HK-2 (cell line): ENCODE data around the gene ADPRHL1.
"Not testable (repeated sequence)": the region's sequence is repeated elsewhere in the genome, so short reads cannot be mapped to it uniquely, and the experiment has no call there.

Source experiments
- DNase-seq: peaks from one replicate; pipeline ENCODE4 v3.0.0-alpha.2; 2018; ENCODE audit not compliant: unreplicated experiment

The ADPRHL1 gene

DNA sequence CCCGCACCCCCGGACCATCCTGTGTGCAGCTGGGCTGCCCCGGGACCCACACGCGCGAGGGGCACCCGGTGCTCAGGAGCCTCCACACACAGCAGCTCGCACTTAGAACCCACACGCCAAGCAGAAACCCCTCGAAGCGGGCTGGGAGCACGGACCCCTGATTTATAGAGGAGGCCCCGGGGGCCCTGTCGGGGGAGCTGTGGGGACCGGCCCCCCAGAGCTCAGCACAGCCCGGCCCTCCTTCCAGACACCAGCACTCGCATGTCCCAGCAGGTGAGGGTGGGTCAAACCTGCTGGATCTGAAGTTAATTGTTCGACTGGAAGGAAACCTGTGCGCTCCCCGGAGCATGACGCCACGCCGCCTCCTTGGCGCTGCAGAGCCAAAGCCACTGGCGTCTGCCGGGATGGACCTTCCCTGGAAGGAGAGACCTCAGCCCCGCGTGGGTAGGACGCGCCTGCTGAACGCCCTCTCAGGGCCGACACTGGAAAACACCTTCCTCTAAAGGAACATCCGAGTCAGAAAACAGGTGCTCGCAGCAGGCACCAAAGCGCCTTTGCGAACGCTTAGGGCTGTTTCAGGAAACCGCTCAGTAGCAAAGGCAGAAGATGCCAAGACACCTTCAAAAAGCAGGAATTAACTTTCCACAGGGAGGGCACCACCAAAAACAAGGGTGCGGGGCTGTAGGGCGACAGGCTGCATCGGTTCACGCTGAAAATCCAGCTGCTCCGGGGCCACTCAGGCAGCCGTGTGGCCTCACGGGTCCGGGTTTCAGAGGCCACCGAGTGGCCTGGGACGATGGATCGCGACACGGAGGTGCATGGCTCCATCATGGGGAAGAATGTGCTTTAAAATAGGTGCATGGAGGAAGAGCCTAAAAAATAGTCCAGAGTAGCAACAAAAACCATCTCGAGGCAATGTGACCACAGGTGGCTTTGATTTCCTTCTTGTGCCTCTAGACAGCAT, 51.6 kb downstream of the ADPRHL1 start:
- no peak for DNase-seq

DNA sequence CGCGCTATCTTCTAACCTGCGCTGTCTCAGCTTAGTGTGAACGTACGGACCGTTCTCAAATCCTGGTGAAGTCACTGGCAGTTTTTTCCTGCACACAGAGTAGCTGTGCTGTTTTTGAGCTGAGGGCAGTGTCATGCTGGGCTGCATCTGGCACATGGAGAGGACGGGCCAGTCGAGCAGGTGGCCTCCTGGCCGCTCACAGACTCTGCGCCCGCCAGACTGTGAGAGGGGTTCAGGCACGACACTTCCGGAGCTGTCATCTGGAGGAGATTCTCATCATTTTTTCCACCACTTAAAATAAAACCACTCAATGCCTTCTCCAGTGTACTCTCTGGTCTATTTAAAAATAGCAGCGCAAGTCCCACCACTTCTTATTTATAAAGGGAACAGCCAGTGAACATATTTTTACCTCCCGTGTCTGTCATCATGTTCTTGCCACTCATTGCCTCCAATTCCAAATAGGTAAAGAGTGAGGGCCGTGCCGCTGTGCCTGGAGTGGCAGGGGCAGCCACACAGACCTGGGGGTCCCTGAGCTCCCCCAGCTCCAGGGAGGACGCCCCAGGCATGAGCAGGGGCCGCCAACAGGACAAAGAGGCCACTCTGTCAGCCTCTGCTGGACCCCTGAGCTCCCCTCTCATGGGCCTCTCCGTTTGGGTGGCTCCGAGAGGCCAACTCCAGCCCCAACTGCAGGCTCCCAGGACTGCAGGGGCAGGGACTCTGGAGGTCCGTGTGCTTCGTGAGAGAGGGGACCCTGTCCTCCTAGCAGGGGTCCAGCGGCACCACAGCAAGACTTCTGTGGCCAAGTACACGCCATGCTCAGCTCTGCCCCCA, 52.5 kb downstream of the ADPRHL1 start:
- no peak for DNase-seq

DNA sequence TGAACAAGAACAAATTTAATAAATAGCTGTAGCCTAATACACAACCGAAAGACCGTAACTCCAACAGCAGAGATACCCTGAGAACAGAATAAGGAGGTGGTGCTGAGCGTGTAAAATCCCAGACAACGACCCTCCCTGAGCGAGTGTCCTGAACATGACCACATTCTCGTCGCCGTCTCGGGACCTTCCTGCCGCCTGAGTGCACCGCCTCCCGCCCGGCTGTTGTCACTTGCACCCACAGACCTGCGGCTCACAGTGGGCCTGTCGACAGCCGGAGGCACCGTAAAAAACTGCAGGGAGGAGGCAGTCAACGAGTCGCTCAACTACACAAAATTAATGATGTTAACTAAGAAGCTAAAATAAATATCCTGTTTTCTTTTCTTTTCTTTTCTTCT, 53.5 kb downstream of the ADPRHL1 start:
- DNase-seq: no peak

DNA sequence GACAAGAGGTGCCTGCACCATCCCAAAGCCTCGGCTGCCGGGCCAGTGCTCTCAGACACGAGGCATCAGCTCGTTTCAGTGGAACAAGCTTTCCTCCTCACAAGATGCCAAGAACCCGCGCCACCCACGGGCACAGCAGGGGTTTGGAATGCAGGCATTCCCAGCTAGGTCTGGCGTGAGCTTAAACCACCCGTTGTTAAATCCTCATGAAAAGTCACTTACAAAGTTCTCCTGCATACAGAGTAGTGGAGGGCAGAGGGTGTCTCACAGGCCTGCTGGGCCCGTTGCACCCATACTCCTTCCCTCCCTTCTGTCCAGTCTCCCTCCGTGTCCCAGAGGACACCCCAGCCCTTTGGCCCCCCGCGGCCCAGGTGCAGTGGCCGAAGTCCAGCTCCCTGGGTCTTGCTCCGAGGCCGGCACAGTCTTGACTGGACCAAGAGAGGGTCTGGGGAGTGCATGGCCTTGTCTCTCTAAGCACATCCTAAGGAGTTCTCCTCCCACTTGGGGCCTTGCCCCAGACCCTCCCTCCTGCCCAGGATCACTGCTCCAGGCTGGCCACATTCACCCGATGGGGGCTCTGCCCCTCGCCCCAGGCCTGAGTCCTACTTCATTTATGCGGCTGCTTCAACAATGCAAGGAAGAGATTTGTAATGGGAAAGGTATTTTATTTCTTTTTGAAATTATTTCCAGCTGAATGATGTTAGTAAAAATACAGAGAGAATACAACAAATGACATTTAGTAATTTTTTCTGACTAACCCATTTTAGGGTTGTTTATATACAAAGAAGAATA, 54.1 kb downstream of the ADPRHL1 start:
- DNase-seq: no peak

DNA sequence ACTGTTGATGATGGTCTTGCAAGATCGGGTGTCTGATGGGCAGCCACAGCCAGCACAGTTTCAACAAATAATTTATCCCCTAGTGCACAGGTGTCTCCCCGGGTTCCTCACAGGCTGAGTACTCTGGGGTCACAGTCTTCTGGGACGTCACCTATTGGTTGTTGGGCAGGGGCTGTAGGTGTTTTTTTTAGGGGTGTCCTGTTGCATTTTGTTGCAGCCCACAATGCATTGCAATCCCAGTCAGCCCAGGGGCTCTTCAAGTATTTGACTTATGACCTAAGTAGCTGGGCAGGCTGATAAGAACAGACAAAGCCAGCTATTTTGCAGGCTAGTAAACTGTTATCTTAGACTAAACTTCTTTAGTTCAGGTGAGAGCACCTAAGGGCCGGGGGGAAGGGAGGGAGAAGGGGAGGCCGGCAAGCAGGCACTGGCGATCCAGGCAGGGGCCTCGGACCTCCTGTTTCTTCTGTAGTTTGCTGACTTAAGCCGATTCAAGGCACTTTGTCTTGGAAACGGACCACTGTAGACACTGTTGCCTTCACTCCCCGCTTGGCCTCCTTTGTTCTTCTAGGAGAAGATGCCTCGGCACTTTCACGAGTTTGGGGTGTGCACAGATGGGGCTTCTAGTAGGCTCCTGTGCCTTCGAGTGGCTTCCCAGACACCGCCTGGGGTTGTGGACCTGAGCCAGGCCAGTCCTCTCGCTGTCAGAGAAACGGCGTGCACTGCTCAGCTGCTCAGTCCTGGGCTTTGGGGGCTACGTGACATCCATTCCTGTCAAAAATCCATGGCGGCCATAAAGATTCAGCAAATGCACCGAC, 55.5 kb downstream of the ADPRHL1 start:
- no peak for DNase-seq

DNA sequence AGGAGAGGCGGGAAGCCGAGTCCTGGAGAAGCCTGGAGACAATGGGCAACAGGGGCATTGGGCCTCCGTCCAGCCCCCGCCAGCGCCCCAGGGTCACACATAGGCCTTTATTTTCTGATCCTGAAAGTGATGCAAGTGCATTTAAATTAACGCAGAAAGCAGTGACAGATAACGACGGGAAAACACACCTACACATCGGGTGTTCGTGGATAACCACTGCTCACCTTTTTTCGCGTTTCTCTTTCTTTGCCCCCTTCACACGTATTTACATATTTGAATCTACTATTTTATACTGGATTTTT, 59.0 kb downstream of the ADPRHL1 start:
- DNase-seq: no peak

DNA sequence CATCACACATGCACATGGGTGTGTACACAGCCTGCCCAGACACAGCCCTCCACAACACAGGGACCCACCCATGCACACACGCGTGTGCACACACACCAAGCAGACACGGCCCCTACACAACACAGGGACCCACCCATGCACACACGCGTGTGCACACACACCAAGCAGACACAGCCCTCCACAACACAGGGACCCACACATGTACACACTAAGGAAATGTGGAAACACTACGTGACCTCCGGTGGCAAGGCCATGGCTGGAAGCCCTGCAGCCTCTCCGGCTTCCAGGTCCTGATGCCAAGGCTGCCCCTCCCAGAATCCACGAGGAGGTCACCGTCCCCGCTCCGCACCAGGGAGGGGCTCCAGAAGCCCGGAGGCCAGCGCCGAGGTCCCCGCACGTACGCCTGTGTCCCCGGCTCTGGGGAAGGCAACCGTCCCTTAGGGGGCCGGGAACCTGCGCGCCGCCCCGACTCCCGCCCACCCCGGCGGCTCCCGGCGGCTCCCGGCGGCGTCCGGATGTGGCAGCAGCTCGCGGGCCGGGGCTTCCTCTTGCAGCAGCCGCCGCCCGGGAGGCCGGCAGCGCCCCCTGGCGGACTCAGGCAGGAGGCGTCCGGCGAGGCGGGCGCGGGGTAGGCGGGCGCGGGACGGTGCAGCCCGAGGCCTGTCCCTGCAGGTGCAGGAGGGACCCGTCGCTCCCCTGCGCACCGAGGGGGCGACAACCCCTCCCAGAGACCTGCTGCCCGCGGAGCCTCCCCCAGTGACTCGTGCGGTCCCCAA, 59.5 kb downstream of the ADPRHL1 start:
- DNase-seq: peak; percentile 75

DNA sequence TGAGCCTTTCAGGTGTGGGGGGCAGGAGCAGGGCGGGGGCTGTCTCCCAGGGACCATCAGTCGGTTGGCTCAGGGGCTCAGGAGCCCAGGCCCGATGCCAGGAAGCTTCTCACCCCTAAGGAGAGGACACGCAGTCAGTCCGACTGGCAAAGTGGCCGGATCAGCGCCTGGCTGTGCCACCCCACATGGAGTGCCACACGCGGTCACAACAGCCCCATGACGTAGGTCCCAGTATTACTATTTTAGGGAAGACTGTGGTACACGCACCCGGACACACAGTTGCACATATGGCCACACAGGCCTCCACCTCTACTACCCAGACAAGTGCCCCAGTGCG, 60.1 kb downstream of the ADPRHL1 start:
- DNase-seq: no peak

DNA sequence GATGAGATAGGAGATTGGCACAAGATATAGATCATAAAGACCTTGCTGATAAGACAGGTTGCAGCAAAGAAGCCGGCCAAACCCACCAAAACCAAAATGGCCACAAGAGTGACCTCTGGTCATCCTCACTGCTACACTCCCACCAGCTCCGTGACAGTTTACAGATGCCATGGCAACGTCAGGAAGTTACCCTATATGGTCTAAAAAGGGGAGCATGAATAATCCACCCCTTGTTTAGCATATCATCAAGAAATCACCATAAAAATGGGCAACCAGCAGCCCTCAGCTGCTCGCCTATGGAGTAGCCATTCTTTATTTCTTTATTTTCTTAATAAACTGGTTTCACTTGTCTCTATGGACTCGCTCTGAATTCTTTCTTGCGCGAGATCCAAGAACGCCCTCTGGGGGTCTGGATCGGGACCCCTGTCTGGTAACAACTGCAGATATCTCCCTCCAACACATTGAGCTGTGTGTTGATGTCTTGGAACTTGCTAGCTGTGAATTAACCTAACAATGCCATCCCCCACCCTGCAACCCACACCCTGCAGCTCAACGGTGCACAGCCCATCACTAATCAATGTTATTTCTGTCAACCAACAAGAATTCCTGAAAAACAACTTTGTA, 62.3 kb downstream of the ADPRHL1 start:
- no peak for DNase-seq

DNA sequence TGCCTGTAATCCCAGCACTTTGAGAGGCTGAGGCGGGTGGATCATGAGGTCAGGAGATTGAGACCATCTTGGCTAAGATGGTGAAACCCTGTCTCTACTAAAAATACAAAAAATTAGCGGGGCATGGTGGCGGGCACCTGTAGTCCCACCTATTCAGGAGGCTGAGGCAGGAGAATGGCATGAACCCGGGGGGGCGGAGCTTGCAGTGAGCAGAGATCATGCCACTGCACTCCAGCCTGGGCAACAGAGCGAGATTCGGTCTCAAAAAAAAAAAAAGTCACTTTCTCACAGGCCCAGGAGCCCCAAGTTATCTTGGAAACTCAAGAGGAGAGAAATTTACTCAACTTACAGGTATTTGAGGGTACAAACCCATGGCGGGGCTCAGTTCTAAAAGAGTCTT, 63.7 kb downstream of the ADPRHL1 start:
- DNase-seq: not testable (repeated sequence)

DNA sequence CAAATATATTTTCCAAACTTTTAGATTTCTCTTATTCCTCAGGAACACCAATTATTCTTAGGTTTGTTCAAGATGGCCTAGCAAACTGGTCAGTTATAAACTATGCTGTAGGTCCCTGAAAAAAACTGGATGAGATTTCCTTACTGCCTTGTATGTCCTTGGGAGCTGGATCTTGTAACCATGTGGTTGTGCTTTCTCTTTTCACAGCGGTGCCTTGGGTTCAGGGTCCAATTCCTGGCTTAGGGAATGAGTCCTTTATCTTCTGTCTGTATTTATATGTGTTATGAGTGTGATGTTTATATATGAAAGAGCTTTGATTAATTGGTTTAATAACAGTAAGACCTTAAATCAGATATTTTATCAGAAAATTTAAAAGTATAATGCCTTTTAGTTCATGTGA, 65.9 kb downstream of the ADPRHL1 start:
- no peak for DNase-seq

DNA sequence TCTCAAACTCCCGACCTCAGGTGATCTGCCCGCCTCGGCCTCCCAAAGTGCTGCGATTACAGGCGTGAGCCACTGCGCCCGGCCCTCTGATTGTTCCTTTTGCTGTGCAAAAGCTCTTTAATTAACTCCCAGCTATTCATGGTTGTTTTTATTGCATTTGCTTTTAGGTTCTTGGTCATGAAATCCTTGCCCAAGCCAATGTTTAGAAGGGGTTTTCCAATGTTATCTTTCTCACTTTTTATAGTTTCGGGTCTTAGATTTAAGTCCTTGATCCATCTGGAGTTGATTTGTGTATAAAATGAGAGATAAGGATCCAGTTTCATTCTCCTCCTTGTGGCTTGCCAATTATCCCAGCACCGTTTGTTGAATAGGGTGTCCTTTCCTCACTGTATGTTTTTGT, 70.2 kb downstream of the ADPRHL1 start:
- no peak for DNase-seq

DNA sequence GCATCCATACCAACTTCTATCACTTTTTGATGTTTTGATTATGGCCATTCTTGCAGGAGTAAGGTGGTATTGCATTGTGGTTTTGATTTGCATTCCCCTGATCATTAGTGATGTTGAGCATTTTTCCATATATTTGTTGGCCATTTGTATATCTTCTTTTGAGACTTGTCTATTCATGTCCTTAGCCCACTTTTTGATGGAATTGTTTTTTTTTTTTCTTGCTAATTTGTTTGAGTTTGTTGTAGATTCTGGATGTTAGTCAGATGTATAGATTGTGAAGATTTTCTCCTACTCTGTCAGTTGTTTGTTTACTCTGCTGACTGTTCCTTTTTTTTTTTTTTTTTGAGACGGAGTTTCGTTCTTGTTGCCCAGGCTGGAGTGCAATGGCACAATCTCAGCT, 70.7 kb downstream of the ADPRHL1 start:
- not testable (repeated sequence) for DNase-seq

DNA sequence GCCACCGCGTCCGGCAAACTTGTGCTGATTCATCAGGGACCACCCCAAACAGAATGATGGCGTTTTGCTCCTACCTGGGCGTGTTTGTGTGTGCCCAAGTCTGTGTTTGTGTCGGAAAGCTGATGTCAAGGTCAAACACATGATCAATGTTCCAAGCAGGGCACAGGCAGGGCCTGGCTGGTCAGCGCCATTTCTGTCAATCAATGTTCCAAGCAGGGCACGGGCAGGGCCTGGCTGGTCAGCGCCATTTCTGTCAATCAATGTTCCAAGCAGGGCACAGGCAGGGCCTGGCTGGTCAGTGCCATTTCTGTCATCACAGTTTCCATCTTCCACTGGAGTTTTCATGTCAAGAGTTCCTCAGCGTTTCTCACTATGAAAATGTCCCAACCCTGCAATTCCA, 74.5 kb downstream of the ADPRHL1 start:
- no peak for DNase-seq

DNA sequence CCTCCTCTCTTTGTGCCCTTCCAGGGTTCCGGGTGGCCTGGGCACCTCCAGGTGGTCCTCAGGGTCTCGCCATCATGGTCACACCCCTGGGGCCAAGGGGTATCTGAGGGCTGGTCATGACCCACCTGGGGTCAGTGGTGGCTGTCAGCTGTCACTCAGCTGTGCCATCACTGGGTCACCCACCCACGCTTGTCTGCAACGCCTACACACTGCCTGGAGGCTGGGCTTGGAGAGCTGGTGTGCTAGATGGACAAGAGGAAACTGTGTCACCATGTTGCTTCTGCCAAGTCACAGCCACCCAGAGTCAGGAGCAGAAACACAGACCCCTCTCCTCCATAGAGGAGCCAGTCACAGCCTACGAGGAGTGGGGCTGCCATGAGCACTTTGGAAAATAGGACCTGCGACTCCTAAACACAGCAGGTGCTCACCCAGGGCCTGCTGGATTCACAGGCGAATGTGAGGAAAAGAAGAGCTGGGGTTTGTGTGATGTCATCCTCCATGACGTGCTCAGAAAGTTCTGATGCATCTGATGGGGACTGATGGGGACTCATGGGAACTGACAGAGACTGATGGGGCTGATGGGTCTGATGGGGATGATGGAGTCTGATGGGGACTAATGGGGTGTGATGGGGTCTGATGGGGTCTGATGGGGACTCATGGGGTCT, 78.6 kb downstream of the ADPRHL1 start:
- no peak for DNase-seq

DNA sequence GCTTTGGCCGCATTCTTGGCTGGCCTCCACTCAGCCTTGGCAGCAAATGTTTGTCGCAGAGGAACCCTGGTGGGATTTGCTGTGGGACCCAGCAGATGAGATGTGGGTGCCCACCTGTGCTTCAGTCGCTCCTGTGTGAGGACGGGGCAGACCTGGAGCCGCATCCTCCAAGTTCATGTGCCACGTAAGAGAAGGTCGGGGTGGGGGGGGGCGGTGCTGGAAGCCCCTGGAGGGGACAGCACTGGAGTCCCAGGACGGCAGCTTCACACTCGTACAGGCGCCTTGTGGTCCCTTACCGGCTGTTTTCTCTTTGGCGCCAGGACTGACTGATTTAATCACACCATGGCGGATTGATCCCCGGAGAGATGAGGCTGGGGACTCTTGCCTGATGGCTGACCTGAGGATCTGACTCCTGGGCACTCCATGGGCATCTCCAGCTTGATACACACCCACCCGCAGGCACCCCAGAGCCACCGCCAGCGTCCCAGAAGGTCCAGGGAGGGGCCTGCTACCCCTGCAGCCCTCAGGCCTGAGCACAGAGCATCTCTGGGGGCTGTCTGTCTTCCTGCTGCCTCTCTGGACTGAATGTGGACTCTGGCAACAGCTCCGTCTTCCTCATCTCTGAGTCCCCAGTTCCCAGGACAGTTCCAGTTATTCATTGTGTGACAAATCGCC, 79.3 kb downstream of the ADPRHL1 start:
- DNase-seq: no peak

DNA sequence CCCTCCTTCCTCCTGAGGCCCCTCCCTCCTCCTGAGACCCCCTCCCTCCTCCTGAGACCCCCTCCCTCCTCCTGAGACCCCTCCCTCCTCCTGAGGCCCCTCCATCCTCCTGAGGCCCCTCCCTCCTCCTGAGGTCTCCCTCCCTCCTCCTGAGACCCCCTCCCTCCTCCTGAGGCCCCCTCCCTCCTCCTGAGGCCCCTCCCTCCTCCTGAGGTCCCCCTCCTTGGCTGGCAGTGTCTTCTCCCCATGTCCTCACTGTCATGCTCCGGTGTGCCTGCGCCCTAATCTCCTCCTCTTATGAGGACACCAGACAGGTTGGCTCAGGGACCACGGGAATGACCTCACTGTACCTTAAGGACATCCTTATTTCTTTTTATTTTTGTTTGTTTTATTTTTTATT, 81.6 kb downstream of the ADPRHL1 start:
- not testable (repeated sequence) for DNase-seq

DNA sequence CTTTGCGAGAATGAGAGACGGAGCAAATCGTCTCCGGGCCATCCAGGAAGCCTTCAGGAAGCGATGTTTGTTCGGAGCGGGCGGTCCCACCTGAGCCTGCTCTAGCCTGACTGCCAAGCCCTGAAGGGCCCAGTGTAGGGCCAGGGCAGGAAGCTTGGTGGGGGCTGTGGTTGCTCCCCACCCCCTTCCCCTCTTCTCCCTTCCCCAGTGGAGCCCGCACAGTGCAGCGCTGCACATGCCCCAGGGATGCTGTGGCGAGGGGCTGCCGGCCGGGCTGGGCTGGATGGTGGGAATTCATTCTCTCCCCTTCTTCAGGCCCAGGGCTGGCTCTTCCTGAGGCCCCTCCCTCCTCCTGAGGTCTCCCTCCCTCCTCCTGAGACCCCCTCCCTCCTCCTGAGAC, 82.2 kb downstream of the ADPRHL1 start:
- no peak for DNase-seq

DNA sequence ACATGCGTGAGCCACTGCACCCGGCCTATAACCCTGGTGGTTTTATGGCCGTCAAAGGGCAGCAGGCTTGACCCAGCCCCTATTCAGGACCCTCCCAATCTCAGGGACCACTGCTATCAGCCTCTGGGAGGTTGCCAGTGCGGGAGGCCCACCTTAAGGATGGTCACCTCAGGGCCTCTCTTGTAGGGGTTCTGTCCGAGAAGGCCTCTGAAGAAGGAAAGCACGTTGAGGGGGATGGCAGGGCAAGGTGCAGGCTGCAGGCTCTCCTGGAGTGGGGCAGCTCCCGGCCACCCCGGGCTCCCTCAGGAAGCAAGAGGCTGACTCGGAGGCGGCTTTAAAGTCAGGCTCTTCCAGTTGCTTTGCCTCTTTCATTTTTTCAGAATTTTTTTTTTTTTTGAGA, 83.4 kb downstream of the ADPRHL1 start:
- no peak for DNase-seq
